Mesothelial cell of epicardium (in vitro differentiated cells): ENCODE measurements around the gene ZNF169. TPM values are rescaled to one million over a fixed set of nuclear protein-coding genes. Genes with fewer than 3 reads are reported as not detected.
"Not testable (repeated sequence)": the region's sequence is repeated elsewhere in the genome, so short reads cannot be mapped to it uniquely, and the experiment has no call there.

Experiments used
- DNase-seq, 2 experiments: peaks; one replicate each; pipeline ENCODE4 v3.0.0; 2021; ENCODE audit warnings: low spot score in 2 of 2; ENCODE audit not compliant: unreplicated experiment in 2 of 2
- H3K27ac Mint-ChIP-seq: 2 replicates; pipeline ENCODE4 v1.8.0; 2021; ENCODE audit warnings: mixed read lengths
- H3K27me3 Mint-ChIP-seq: 2 replicates; pipeline ENCODE4 v1.8.0; 2021; ENCODE audit warnings: low read depth, mixed read lengths
- H3K36me3 Mint-ChIP-seq: 2 replicates; pipeline ENCODE4 v1.8.0; 2021; ENCODE audit warnings: mixed read lengths
- H3K4me1 Mint-ChIP-seq: 2 replicates; pipeline ENCODE4 v1.8.0; 2021; ENCODE audit warnings: mixed read lengths
- H3K4me3 Mint-ChIP-seq: 2 replicates; pipeline ENCODE4 v1.8.0; 2021; ENCODE audit warnings: mild to moderate bottlenecking, moderate library complexity, mixed read lengths
- H3K9me3 Mint-ChIP-seq: 2 replicates; pipeline ENCODE4 v1.8.0; 2021; ENCODE audit warnings: mixed read lengths
- total RNA-seq: library from RNA; stranded (reverse); gene quantifications from 3 replicates; pipeline ENCODE4 v1.2.1, GENCODE V29; 2021
- TF ChIP-seq, protein P1 (sequence below): fragments of 200-600 bp; sonication (generic); IDR thresholded peaks from one replicate; pipeline ENCODE4 v1.5.0; 2021; ENCODE audit warnings: antibody characterized with exemption; ENCODE audit not compliant: unreplicated experiment

Gene ZNF169
- total RNA-seq, 1 donor from 2014 or later, result 10.5 TPM

GRCh38 chr9:94222870-94223269, 36.2 kb upstream of the ZNF169 start:
- peaks cover 14% of the 10 kb centered on the region for H3K9me3 Mint-ChIP-seq

GRCh38 chr9:94225413-94225812, 33.7 kb upstream of the ZNF169 start:
- H3K9me3 Mint-ChIP-seq, result peaks cover 30% of the 10 kb centered on the region
- H3K4me3 Mint-ChIP-seq, H3K4me1 Mint-ChIP-seq: not testable (repeated sequence)

More at GRCh38 chr9:94222870-94223269, 36.2 kb upstream of the ZNF169 start:
- H3K4me3 Mint-ChIP-seq, result no peak overlapping the region
- peaks cover 20% of the 10 kb centered on the region for H3K27me3 Mint-ChIP-seq
- DNase-seq, result no peak
- no peak overlapping the region for H3K27ac Mint-ChIP-seq
- TF ChIP-seq, protein P1, sequence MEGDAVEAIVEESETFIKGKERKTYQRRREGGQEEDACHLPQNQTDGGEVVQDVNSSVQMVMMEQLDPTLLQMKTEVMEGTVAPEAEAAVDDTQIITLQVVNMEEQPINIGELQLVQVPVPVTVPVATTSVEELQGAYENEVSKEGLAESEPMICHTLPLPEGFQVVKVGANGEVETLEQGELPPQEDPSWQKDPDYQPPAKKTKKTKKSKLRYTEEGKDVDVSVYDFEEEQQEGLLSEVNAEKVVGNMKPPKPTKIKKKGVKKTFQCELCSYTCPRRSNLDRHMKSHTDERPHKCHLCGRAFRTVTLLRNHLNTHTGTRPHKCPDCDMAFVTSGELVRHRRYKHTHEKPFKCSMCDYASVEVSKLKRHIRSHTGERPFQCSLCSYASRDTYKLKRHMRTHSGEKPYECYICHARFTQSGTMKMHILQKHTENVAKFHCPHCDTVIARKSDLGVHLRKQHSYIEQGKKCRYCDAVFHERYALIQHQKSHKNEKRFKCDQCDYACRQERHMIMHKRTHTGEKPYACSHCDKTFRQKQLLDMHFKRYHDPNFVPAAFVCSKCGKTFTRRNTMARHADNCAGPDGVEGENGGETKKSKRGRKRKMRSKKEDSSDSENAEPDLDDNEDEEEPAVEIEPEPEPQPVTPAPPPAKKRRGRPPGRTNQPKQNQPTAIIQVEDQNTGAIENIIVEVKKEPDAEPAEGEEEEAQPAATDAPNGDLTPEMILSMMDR, result no peak
- H3K4me1 Mint-ChIP-seq, result no peaks in the 10 kb centered on the region
- no peaks in the 10 kb centered on the region for H3K36me3 Mint-ChIP-seq

DNA sequence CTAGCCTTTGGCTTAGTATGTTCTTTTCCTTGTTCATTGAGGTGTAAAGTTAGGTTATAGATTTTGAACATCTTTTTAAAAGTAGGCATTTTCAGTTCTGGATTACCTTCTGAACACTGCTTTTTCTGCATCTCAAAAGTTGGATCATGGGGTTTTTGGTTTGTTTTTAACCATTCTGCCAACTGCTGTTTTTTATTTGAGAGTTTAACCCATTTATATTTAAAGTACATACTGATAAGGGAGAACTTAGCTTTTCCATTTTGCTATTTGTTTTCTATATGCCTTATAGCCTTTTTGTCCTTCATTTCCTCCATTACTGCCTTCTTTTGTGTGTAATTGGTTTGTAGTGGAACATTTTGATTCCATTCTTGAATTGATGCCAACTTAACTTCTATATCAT, 30.5 kb upstream of the ZNF169 start:
- peaks cover 2% of the 10 kb centered on the region for H3K36me3 Mint-ChIP-seq
- no peak for DNase-seq
- no peaks in the 10 kb centered on the region for H3K4me1 Mint-ChIP-seq
- TF ChIP-seq, protein P1, result no peak
- peaks cover 5% of the 10 kb centered on the region for H3K27me3 Mint-ChIP-seq
- H3K4me3 Mint-ChIP-seq, result no peak overlapping the region
- H3K9me3 Mint-ChIP-seq, result peaks cover 27% of the 10 kb centered on the region
- H3K27ac Mint-ChIP-seq, result no peak overlapping the region

More at GRCh38 chr9:94225413-94225812, 33.7 kb upstream of the ZNF169 start:
- not testable (repeated sequence) for H3K27ac Mint-ChIP-seq, DNase-seq, H3K27me3 Mint-ChIP-seq, H3K36me3 Mint-ChIP-seq

- H3K4me3 Mint-ChIP-seq, result no peak overlapping the region
- H3K4me1 Mint-ChIP-seq, result no peaks in the 10 kb centered on the region
- no peak for DNase-seq
- H3K27ac Mint-ChIP-seq, result no peak overlapping the region
- H3K36me3 Mint-ChIP-seq, result peaks cover 2% of the 10 kb centered on the region
- TF ChIP-seq, protein P1, result no peak
- peaks cover 30% of the 10 kb centered on the region for H3K9me3 Mint-ChIP-seq
- H3K27me3 Mint-ChIP-seq, result peaks cover 5% of the 10 kb centered on the region
Observed at GRCh38 chr9:94232428-94232827, 26.7 kb upstream of the ZNF169 start.

- H3K4me1 Mint-ChIP-seq, H3K4me3 Mint-ChIP-seq, DNase-seq, H3K36me3 Mint-ChIP-seq, H3K27me3 Mint-ChIP-seq, H3K27ac Mint-ChIP-seq: not testable (repeated sequence)
- peaks cover 29% of the 10 kb centered on the region for H3K9me3 Mint-ChIP-seq
Observed at GRCh38 chr9:94241098-94241497, 18.0 kb upstream of the ZNF169 start.

DNA sequence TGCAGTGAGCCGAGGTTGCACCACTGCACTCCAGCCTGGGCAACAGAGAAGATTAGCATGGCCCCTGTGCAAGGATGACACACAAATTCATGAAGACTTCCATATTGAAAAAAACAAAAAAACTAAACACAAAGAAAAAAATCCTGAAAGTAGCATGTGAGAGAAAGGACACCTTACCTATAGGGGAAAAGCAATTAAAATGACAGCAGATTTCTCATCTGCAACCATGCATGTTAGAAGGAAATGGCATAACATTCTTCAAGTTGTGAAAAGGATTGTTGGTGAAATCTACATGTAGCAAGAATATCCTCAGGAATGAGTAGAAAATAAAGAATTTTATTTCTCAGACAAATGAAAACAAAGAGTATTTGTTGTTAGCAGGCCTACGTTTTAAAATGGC, 13.4 kb upstream of the ZNF169 start:
- H3K36me3 Mint-ChIP-seq, result peaks cover 2% of the 10 kb centered on the region
- peaks cover 26% of the 10 kb centered on the region for H3K9me3 Mint-ChIP-seq
- DNase-seq, result no peak
- H3K27ac Mint-ChIP-seq, result no peak overlapping the region
- H3K4me3 Mint-ChIP-seq, result no peak overlapping the region
- H3K27me3 Mint-ChIP-seq, result peaks cover 8% of the 10 kb centered on the region
- H3K4me1 Mint-ChIP-seq, result no peaks in the 10 kb centered on the region
- TF ChIP-seq, protein P1, result no peak

DNA sequence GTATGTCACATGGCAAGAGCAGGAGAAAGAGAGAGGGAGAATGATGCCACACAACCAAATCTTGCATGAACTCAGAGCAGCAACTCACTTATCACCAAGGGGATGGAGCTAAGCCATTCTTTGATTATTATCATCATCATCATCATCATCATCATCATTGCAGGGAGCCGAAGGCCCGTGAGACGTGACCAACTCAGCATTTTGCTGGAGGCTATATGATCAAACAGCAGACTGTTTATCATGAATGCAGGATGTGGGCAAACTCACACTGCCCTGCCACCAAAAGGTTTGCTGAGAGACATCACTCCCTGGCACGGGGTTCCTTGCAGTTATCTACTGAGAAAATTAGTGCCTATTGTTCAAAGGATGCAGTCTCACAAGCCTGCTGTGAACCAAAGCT, 8.6 kb upstream of the ZNF169 start:
- DNase-seq, result no peak

More for the DNA sequence above, 8.6 kb upstream of the ZNF169 start:
- Mint-ChIP-seq H3K4me1 (no peaks in the 10 kb centered on the region), H3K9me3 (peaks cover 6% of the 10 kb centered on the region), H3K36me3 (no peaks in the 10 kb centered on the region), H3K27me3 (peaks cover 7% of the 10 kb centered on the region), H3K27ac (no peak overlapping the region), H3K4me3 (no peak overlapping the region)
- TF ChIP-seq, protein P1, result no peak
